Measurements from ENCODE around the gene TSPAN5. TPM values are rescaled to one million over a fixed set of nuclear protein-coding genes. Genes with fewer than 3 reads are reported as not detected.

TSPAN5 gene
- polyA plus RNA-seq, 1 donor from 2014 or later, result 18.8 TPM

GRCh38 chr4:98528882-98529281 is 129.5 kb downstream of the TSPAN5 start:
- H3K4me3 ChIP-seq (ENCODE audit: low read length), result no peak overlapping the region
- H3K27ac ChIP-seq (ENCODE audit: low read length), result no peak overlapping the region
- no peak overlapping the region for H3K9ac ChIP-seq (ENCODE audit: low read length)
- no peaks in the 10 kb centered on the region for H3K36me3 ChIP-seq (ENCODE audit: insufficient read depth, low read length)
- no peaks in the 10 kb centered on the region for H3F3A ChIP-seq (ENCODE audit: insufficient read depth, low read length, poor library complexity, severe bottlenecking)
- H4K20me1 ChIP-seq (ENCODE audit: insufficient read depth), result no peaks in the 10 kb centered on the region
- no peak for TF ChIP-seq MXI1 (conservative IDR thresholded peaks at IDR 0.05; ENCODE audit: poor library complexity, severe bottlenecking)
- TF ChIP-seq TAF1 (IDR thresholded peaks at IDR 0.05; ENCODE audit: low read depth), result no peak
- no peak for TF ChIP-seq POLR2AphosphoS5 (IDR thresholded peaks at IDR 0.05)
- no peaks in the 10 kb centered on the region for H3K9me3 ChIP-seq (ENCODE audit: low read length)
- H3K4me2 ChIP-seq (ENCODE audit: low read length), result no peak overlapping the region
- H3K9me2 ChIP-seq (ENCODE audit: insufficient read depth, low read length), result no peaks in the 10 kb centered on the region
- H3K27me3 ChIP-seq (ENCODE audit: insufficient read depth, low read depth, low read length), result no peaks in the 10 kb centered on the region
- H3K79me2 ChIP-seq (replicated peaks; ENCODE audit: insufficient read depth, low read length), result no peaks in the 10 kb centered on the region
- no peak overlapping the region for H2AFZ ChIP-seq (ENCODE audit: low read depth, low read length)

GRCh38 chr4:98527534-98528269 is 130.7 kb downstream of the TSPAN5 start:
- no peak overlapping the region for H3K4me3 ChIP-seq (ENCODE audit: low read length)
- no peaks in the 10 kb centered on the region for H3K9me3 ChIP-seq (ENCODE audit: low read length)
- no peak overlapping the region for H2AFZ ChIP-seq (ENCODE audit: low read depth, low read length)
- no peaks in the 10 kb centered on the region for H4K20me1 ChIP-seq (ENCODE audit: insufficient read depth)
- no peak for TF ChIP-seq CTCF (IDR thresholded peaks at IDR 0.05; ENCODE audit: poor library complexity, severe bottlenecking)
- TF ChIP-seq POLR2AphosphoS5 (IDR thresholded peaks at IDR 0.05), result no peak
- no peak for TF ChIP-seq MXI1 (conservative IDR thresholded peaks at IDR 0.05; ENCODE audit: poor library complexity, severe bottlenecking)
- no peak for TF ChIP-seq EZH2 (IDR thresholded peaks at IDR 0.05; ENCODE audit: borderline replicate concordance, insufficient read depth, low read length, poor library complexity, severe bottlenecking)
- no peak for TF ChIP-seq TAF1 (IDR thresholded peaks at IDR 0.05; ENCODE audit: low read depth)
- no peak for TF ChIP-seq SMC3 (conservative IDR thresholded peaks at IDR 0.05; ENCODE audit: poor library complexity)
- TF ChIP-seq RAD21 (conservative IDR thresholded peaks at IDR 0.05), result no peak
- TF ChIP-seq REST (IDR thresholded peaks at IDR 0.05; ENCODE audit: borderline replicate concordance), result no peak
- H3K9ac ChIP-seq (ENCODE audit: low read length), result no peak overlapping the region
- H3K9me2 ChIP-seq (ENCODE audit: insufficient read depth, low read length), result no peaks in the 10 kb centered on the region
- no peaks in the 10 kb centered on the region for H3K27me3 ChIP-seq (ENCODE audit: insufficient read depth, low read depth, low read length)
- H3F3A ChIP-seq (ENCODE audit: insufficient read depth, low read length, poor library complexity, severe bottlenecking), result no peaks in the 10 kb centered on the region
- H3K27ac ChIP-seq (ENCODE audit: low read length), result no peak overlapping the region
- H3K36me3 ChIP-seq (ENCODE audit: insufficient read depth, low read length), result no peaks in the 10 kb centered on the region
- H3K4me2 ChIP-seq (ENCODE audit: low read length), result no peak overlapping the region
- H3K79me2 ChIP-seq (replicated peaks; ENCODE audit: insufficient read depth, low read length), result no peaks in the 10 kb centered on the region

Measured in neural cell (in vitro differentiated cells).